Keratinocyte (primary cell): ENCODE results near the gene EMC10. TPM values are rescaled to one million over a fixed set of nuclear protein-coding genes. Genes with fewer than 3 reads are reported as not detected.

Experiments
- DNase-seq: peaks from one replicate; pipeline ENCODE4 v3.0.0-alpha.2; 2011; ENCODE audit warnings: low read depth, missing footprints, low spot score
- FAIRE-seq: peaks from 2 replicates; lab custom pipeline; 2011; peaks lifted over from hg19 to GRCh38; lab: Jason Lieb, UNC
- H2AFZ ChIP-seq: 2 replicates; pipeline ENCODE4 v1.6.0; 2012; ENCODE audit warnings: low read length, control low read depth, inconsistent platforms; ENCODE audit not compliant: control insufficient read depth
- H3K27ac ChIP-seq: 2 replicates; pipeline ENCODE4 v1.5.1; 2011; ENCODE audit warnings: low read length; ENCODE audit not compliant: control insufficient read depth, insufficient read depth
- H3K27me3 ChIP-seq: 3 replicates; pipeline ENCODE4 v1.6.0; 2011; ENCODE audit warnings: low read length; ENCODE audit not compliant: control insufficient read depth, insufficient read depth; ENCODE audit errors: extremely low read depth
- H3K36me3 ChIP-seq, 2 experiments: 2 replicates in 1 of 2; 3 replicates in 1 of 2; pipeline ENCODE4 v1.5.1; 2011; ENCODE audit warnings: low read length in 2 of 2, mild to moderate bottlenecking in 1 of 2; ENCODE audit not compliant: control insufficient read depth in 2 of 2, insufficient read depth in 2 of 2; ENCODE audit errors: extremely low read depth in 1 of 2
- H3K4me1 ChIP-seq: 3 replicates; pipeline ENCODE4 v1.5.1; 2011; ENCODE audit warnings: low read length; ENCODE audit not compliant: control insufficient read depth, insufficient read depth; ENCODE audit errors: extremely low read depth
- H3K4me2 ChIP-seq: 3 replicates; pipeline ENCODE4 v1.6.0; 2011; ENCODE audit warnings: low read depth, low read length; ENCODE audit not compliant: control insufficient read depth, insufficient read depth; ENCODE audit errors: extremely low read depth
- H3K4me3 ChIP-seq, 3 experiments: fragments of 200-600 bp in 1 of 3; sonication (generic) in 1 of 3; 2 replicates in 2 of 3; 3 replicates in 1 of 3; pipeline ENCODE4 v1.5.1; 2011 to 2016; ENCODE audit warnings: low read length in 3 of 3, mild to moderate bottlenecking in 3 of 3, control low read depth in 2 of 3, inconsistent platforms in 1 of 3, low read depth in 1 of 3, mixed read lengths in 1 of 3, mixed run types in 1 of 3, moderate library complexity in 1 of 3; ENCODE audit not compliant: control insufficient read depth in 2 of 3, insufficient read depth in 2 of 3; ENCODE audit errors: extremely low read depth in 1 of 3
- H3K79me2 ChIP-seq: 2 replicates; pipeline ENCODE4 v1.6.0; 2012; ENCODE audit warnings: low read length; ENCODE audit not compliant: control insufficient read depth, insufficient read depth
- H3K9ac ChIP-seq: 3 replicates; pipeline ENCODE4 v1.6.0; 2011; ENCODE audit warnings: low read length; ENCODE audit not compliant: control insufficient read depth, insufficient read depth; ENCODE audit errors: extremely low read depth
- H3K9me1 ChIP-seq: 3 replicates; pipeline ENCODE4 v1.6.0; 2011; ENCODE audit warnings: low read length; ENCODE audit not compliant: control insufficient read depth, insufficient read depth; ENCODE audit errors: extremely low read depth
- H3K9me3 ChIP-seq: 2 replicates; pipeline ENCODE4 v1.5.1; 2012; ENCODE audit warnings: low read depth, low read length; ENCODE audit not compliant: control insufficient read depth
- H4K20me1 ChIP-seq: 3 replicates; pipeline ENCODE4 v1.6.0; 2011; ENCODE audit warnings: low read length; ENCODE audit not compliant: control insufficient read depth, insufficient read depth; ENCODE audit errors: extremely low read depth
- CTCF ChIP-seq, 3 experiments: IDR thresholded peaks in 1 of 3; conservative IDR thresholded peaks in 1 of 3; optimal IDR thresholded peaks in 1 of 3; 2 replicates in 2 of 3; 3 replicates in 1 of 3; pipeline versions ENCODE3 to v1.5.1; 2011; ENCODE audit warnings: low read length in 3 of 3, mild to moderate bottlenecking in 3 of 3, moderate library complexity in 2 of 3, control low read depth in 1 of 3, inconsistent platforms in 1 of 3; ENCODE audit not compliant: insufficient read depth in 2 of 3; ENCODE audit errors: extremely low read depth in 1 of 3
- EZH2 ChIP-seq: IDR thresholded peaks from one replicate; pipeline ENCODE4 v1.6.1; 2012; ENCODE audit warnings: inconsistent platforms, mild to moderate bottlenecking, low read length, moderate library complexity
- dilution Hi-C: fragments of 300-500 bp; cut with MboI; formaldehyde crosslinking; loops from one replicate; pipeline ENCODE4 v1.7.0; 2020; ENCODE audit warnings: low sequenced_read_pairs; ENCODE audit not compliant: extremely low pct_ligation_motif_present
- polyA plus RNA-seq, 5 experiments: library from polyadenylated mRNA; depleted of rRNA in 3 of 5; stranded (reverse) in 3 of 5; stranded (forward) in 1 of 5; unstranded in 1 of 5; fragments of >200 nt; gene quantifications; 1 replicate in 1 of 5; 2 replicates in 3 of 5; 3 replicates in 1 of 5; pipeline versions ENCODE4 v1.2.1 to v1.2.3, GENCODE V29; 2011 to 2012; ENCODE audit warnings: missing spikeins in 2 of 5, low read depth in 1 of 5, low replicate concordance in 1 of 5

Gene EMC10
- polyA plus RNA-seq, 1 donor (not counting 4 experiments of a cell fraction or from before 2014, with no cell fraction given): 26.7 TPM

GRCh38 chr19:50516456-50516855 lies 40.1 kb downstream of the EMC10 start:
- peak overlapping the region; percentile 16 for H3K4me2 ChIP-seq

GRCh38 chr19:50516964-50517703 lies 40.8 kb downstream of the EMC10 start:
- no peak for FAIRE-seq

More at GRCh38 chr19:50516456-50516855, 40.1 kb downstream of the EMC10 start:
- Histone ChIP-seq H3K27ac (no peak overlapping the region), H3K9ac (no peak overlapping the region), H3K79me2 (no peaks in the 10 kb centered on the region), H3K4me1 (no peaks in the 10 kb centered on the region), H3K4me3 (no peak overlapping the region), H3K9me1 (no peaks in the 10 kb centered on the region), H3K9me3 (no peaks in the 10 kb centered on the region), H2AFZ (no peak overlapping the region), H4K20me1 (no peaks in the 10 kb centered on the region), H3K27me3 (peaks cover 8% of the 10 kb centered on the region), H3K36me3 (no peaks in the 10 kb centered on the region)
- no peak for TF ChIP-seq CTCF (optimal IDR thresholded peaks at IDR 0.05 in 1 of 3, IDR thresholded peaks at IDR 0.05 in 1 of 3, conservative IDR thresholded peaks at IDR 0.05 in 1 of 3; ENCODE audit: extremely low read depth in 1 of 3, insufficient read depth in 2 of 3, low read length in 3 of 3)
- TF ChIP-seq EZH2: no peak
- dilution Hi-C loops: no loop called here
- FAIRE-seq: no peak
- no peak for DNase-seq

More at GRCh38 chr19:50516964-50517703, 40.8 kb downstream of the EMC10 start:
- TF ChIP-seq EZH2: no peak
- TF ChIP-seq CTCF (optimal IDR thresholded peaks at IDR 0.05 in 1 of 3, IDR thresholded peaks at IDR 0.05 in 1 of 3, conservative IDR thresholded peaks at IDR 0.05 in 1 of 3; ENCODE audit: extremely low read depth in 1 of 3, insufficient read depth in 2 of 3, low read length in 3 of 3): no peak
- Histone ChIP-seq H4K20me1 (no peaks in the 10 kb centered on the region), H3K9ac (no peak overlapping the region), H3K9me3 (no peaks in the 10 kb centered on the region), H3K27me3 (peaks cover 8% of the 10 kb centered on the region), H3K36me3 (no peaks in the 10 kb centered on the region), H3K9me1 (no peaks in the 10 kb centered on the region), H2AFZ (peak overlapping the region; percentile 37), H3K4me1 (no peaks in the 10 kb centered on the region), H3K4me3 (no peak overlapping the region), H3K4me2 (no peak overlapping the region), H3K27ac (no peak overlapping the region), H3K79me2 (no peaks in the 10 kb centered on the region)
- DNase-seq: no peak
- dilution Hi-C loops: no loop called here
